ENCODE data around the gene CIC. TPM values are rescaled to one million over a fixed set of nuclear protein-coding genes. Genes with fewer than 3 reads are reported as not detected.

The CIC gene
- total RNA-seq, 4 donors from 2014 or later = 25.1 to 54.9 (median 27.9) TPM

DNA sequence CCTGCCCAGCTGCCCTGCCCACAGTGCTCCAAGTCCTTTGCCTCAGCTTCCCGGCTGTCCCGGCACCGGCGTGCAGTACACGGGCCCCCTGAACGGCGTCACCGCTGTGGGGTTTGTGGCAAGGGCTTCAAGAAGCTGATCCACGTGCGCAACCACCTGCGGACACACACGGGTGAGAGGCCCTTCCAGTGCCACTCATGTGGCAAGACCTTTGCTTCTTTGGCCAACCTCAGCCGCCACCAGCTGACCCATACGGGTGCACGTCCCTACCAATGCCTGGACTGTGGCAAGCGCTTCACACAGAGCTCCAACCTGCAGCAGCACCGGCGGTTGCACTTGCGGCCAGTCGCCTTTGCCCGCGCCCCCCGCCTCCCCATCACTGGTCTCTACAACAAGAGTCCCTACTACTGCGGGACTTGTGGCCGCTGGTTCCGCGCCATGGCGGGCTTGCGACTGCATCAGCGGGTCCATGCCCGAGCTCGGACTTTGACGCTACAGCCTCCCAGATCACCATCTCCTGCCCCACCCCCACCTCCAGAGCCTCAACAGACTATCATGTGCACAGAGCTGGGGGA lies 43.2 kb upstream of the CIC start:
- TF ChIP-seq, protein P1, sequence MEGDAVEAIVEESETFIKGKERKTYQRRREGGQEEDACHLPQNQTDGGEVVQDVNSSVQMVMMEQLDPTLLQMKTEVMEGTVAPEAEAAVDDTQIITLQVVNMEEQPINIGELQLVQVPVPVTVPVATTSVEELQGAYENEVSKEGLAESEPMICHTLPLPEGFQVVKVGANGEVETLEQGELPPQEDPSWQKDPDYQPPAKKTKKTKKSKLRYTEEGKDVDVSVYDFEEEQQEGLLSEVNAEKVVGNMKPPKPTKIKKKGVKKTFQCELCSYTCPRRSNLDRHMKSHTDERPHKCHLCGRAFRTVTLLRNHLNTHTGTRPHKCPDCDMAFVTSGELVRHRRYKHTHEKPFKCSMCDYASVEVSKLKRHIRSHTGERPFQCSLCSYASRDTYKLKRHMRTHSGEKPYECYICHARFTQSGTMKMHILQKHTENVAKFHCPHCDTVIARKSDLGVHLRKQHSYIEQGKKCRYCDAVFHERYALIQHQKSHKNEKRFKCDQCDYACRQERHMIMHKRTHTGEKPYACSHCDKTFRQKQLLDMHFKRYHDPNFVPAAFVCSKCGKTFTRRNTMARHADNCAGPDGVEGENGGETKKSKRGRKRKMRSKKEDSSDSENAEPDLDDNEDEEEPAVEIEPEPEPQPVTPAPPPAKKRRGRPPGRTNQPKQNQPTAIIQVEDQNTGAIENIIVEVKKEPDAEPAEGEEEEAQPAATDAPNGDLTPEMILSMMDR (IDR thresholded peaks at IDR 0.05) = no peak
- no peak for TF ChIP-seq POLR2A (IDR thresholded peaks at IDR 0.05)
- Histone ChIP-seq H3K27me3 (no peaks in the 10 kb centered on the region), H3K36me3 (peaks cover 23 to 79% (median 28%) of the 10 kb centered on the region in 3 donors)

DNA sequence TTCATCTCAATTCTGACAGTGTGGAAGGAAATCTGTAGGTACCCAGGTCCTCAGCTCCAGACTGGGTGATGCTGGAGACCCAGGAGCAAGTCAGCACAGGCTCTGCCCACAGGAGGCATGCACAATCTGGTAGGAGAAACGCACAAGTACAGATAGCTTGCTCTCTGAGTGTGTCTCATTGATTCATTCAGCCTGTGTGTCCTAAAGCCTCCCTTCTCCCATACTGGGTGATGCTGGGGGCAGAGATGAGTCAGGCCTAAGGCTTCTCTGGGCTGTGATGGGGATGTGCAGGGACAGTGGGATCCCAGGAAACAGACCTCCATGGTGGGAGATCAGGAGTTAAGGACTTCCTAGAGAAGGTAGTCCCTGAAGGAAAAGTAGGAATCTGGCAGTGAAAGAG lies 42.2 kb upstream of the CIC start:
- Histone ChIP-seq H3K27me3 (no peaks in the 10 kb centered on the region), H3K36me3 (peaks cover 23 to 90% (median 38%) of the 10 kb centered on the region in 3 donors), H3K4me1 (peaks cover 0 to 27% (median 1%) of the 10 kb centered on the region in 3 donors), H3K27ac (no peak overlapping the region), H3K4me3 (no peak overlapping the region), H3K9me3 (no peaks in the 10 kb centered on the region)
- 38% methylated on average over 1 of the region's 1 CpG; no CpG with 5 or more reads in 1 of the 2 donors for WGBS, 2 donors
- intact Hi-C loops (cut with DNase I) = no loop called here
- no peak for DNase-seq
- TF ChIP-seq POLR2A (IDR thresholded peaks at IDR 0.05) = no peak
- TF ChIP-seq, protein P1 (IDR thresholded peaks at IDR 0.05) = no peak

More for the DNA sequence above, 43.2 kb upstream of the CIC start:
- Histone ChIP-seq H3K4me1 (peaks cover 6 to 38% (median 11%) of the 10 kb centered on the region in 3 donors), H3K9me3 (no peaks in the 10 kb centered on the region), H3K27ac (no peak overlapping the region), H3K4me3 (no peak overlapping the region)
- DNase-seq = no peak
- intact Hi-C loops (cut with DNase I) = no loop called here
- 90 to 98% methylated on average over 2 to 7 of the region's 33 CpGs for WGBS, 2 donors

DNA sequence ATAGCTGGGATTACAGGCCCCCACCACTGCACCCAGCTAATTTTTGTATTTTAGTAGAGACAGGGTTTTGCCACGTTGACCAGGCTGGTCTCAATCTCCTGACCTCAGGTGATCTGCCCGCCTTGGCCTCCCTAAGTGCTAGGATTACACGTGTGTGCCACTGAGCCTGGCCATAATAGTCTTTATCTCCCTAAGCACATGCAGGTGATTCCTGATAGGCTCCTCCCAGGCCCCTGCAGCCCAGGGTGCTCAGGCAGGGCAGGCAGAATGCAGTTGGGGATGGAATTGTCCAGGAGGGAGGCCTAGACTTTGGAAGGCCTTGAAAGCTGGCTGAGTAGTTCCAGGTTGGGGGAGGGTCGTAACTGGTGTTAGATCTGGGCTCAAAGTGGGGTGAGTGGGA lies 40.4 kb upstream of the CIC start:
- DNase-seq = no peak
- Histone ChIP-seq H3K4me3 (no peak overlapping the region), H3K4me1 (peaks cover 0 to 13% (median 0%) of the 10 kb centered on the region in 3 donors), H3K27me3 (no peaks in the 10 kb centered on the region), H3K9me3 (no peaks in the 10 kb centered on the region), H3K27ac (no peak overlapping the region), H3K36me3 (peaks cover 23 to 98% (median 55%) of the 10 kb centered on the region in 3 donors)
- intact Hi-C loops (cut with DNase I) = no loop called here
- WGBS, 2 donors = 60 to 71% methylated on average over 1 to 4 of the region's 4 CpGs
- TF ChIP-seq POLR2A (IDR thresholded peaks at IDR 0.05) = no peak
- TF ChIP-seq, protein P1 (IDR thresholded peaks at IDR 0.05) = no peak

DNA sequence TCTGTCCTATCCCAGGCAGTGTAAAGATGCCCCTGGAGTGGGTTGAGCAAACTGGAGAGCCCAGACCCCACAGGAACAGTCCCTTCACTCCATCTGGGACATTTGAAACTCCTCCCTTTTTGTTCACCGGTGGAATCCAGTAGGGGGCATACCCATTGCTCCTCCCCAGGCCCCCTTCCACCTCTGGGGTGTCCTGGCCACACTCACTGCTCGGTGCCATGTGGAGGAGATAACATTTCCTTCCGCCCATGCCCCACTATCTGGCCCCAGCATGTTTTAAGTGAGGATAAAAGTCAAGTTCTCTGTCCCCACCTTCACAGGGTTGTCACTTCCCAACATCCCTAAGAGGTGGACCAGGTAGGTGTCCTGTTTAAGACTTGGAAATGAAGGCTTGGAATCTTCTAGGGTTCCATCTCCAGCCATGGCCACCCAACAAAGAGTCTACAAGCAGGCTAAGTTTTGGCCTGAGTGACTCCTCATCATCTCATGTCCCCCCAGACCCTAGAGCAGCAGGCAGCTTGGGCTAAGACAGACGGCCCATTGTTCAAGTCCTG lies 39.7 kb upstream of the CIC start:
- TF ChIP-seq, protein P1 (IDR thresholded peaks at IDR 0.05) = no peak
- TF ChIP-seq POLR2A (IDR thresholded peaks at IDR 0.05) = no peak
- intact Hi-C loops (cut with DNase I) = no loop called here
- peak overlapping the region in 1 of 4 donors; percentile 21 for H3K27ac ChIP-seq

DNA sequence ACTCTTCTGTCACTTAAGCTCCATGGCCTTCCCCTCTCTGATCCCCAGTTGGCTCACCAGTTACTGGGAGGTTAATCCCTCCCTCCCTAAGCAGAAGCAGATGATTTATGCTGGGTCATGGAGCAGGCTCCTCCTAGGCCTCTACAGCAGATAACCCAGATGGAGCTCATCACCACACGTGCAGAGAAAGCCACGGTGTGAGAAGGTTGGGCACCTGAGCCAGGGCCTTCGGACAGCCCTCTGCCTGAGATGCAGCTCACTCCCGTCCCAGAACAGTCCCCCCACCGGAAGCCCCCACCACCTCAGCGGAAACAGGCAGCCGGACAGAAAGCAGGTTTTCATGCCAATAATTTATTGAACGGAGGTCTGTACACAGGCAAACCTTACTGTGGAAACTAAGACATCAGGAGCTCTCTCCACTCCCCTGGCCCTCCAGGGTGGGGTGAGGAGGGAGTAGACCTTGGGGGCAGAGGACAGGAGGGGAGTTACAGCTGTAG lies 39.1 kb upstream of the CIC start:
- TF ChIP-seq POLR2A (IDR thresholded peaks at IDR 0.05) = no peak
- TF ChIP-seq, protein P1 (IDR thresholded peaks at IDR 0.05) = no peak
- no peaks in the 10 kb centered on the region for H3K27me3 ChIP-seq
- peak overlapping the region in 2 of 4 donors; percentile 9 to 21 for H3K27ac ChIP-seq
- peaks cover 17 to 100% (median 60%) of the 10 kb centered on the region in 3 donors for H3K36me3 ChIP-seq
- H3K4me3 ChIP-seq = no peak overlapping the region
- 30 to 60% methylated on average over 1 to 2 of the region's 8 CpGs for WGBS, 2 donors
- intact Hi-C loops (cut with DNase I) = loop anchor here (10.0 kb wide), 1 partner anchor 95 kb away; the partner anchor contains the start of gene POU2F2
- no peak for DNase-seq
- H3K9me3 ChIP-seq = no peaks in the 10 kb centered on the region
- H3K4me1 ChIP-seq = peaks cover 0 to 18% (median 0%) of the 10 kb centered on the region in 3 donors

More for the DNA sequence above, 39.7 kb upstream of the CIC start:
- DNase-seq = no peak
- Histone ChIP-seq H3K4me3 (no peak overlapping the region), H3K36me3 (peaks cover 21 to 100% (median 61%) of the 10 kb centered on the region in 3 donors), H3K27me3 (no peaks in the 10 kb centered on the region), H3K4me1 (peaks cover 0 to 13% (median 0%) of the 10 kb centered on the region in 3 donors), H3K9me3 (no peaks in the 10 kb centered on the region)
- 56 to 64% methylated on average over 4 of the region's 4 CpGs for WGBS, 2 donors

All from esophagus squamous epithelium (tissue), 5 donors.